GM18499 (cell line): ENCODE data around the gene COLEC11.

Experiments used
- ATAC-seq: cut with Tn5 transposase; IDR thresholded peaks from one replicate; pipeline ENCODE4 v1.9.1; 2021; ENCODE audit warnings: moderate number of reproducible peaks; ENCODE audit not compliant: insufficient read depth, unreplicated experiment

Gene COLEC11

DNA sequence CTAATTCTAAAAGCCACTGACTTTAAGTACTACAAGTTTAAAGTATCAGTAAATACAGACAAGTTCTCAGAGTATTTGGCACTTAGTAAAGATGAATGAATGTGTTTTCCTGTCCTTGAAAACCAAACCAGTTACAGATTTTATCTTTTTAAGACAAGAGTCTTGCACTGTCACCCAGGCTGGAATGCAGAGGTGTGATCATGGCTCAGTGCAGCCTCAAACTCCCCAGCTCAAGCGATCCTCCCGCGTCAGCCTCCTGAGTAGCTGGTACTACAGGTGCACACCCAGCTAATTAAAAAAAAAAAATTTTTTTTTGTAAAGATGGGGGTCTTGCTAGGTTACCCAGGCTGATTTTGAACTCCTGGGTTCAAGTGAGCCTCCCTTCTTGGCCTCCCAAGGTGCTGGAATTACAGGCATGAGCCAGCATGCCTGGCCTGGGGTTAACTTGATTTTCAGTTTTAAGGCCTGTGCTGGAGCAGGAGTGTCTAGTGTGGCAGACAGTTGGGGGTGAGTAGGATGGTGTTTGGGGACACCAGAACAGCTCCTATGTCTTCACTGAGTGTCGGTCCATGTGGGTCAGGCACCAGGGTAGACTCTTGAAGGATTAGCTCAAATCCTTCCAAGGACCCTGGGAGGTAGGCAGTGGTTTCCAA is 10.2 kb upstream of the COLEC11 start:
- ATAC-seq, result no peak

DNA sequence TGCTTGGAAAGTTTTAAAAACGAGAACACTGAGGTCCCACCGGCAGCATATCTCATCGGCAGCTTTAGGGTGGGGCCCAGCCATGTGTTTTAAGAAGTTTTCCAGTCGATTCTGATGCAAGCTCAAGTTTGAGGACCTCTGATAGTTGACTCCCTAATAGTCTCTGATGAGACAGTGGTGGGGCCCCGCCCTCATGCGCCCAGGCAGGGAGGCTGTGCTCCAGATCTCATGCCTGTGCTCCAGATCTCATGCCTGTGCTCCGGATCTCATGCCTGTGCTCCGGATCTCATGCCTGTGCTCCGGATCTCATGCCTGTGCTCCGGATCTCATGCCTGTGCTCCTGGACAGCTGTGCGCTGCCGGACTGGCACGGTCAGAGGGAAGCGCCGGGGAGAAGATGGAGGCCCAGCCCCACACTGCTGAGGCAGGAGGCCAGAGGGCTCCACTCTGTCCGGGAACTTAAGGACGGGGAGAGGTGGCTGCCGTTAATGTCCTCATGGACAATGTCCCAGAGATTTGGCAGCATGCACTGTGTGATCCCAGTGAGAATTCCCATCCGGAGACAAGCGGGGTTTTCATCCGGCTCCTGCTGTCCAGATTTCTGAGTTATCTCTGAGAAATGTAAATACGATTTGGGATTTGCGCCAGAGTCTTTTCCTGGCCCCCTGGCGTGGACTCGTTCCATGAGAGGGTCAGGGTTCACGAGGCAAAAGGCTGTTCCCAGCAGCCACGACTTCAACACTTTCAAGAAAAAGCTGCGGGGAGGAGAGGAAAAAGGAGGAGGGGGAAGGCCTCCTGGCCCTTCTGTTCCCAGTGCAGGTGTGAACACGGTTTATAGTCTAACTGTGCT is 9.4 kb upstream of the COLEC11 start:
- no peak for ATAC-seq

GRCh38 chr2:3586220-3586619 is 8.7 kb upstream of the COLEC11 start:
- no peak for ATAC-seq

DNA sequence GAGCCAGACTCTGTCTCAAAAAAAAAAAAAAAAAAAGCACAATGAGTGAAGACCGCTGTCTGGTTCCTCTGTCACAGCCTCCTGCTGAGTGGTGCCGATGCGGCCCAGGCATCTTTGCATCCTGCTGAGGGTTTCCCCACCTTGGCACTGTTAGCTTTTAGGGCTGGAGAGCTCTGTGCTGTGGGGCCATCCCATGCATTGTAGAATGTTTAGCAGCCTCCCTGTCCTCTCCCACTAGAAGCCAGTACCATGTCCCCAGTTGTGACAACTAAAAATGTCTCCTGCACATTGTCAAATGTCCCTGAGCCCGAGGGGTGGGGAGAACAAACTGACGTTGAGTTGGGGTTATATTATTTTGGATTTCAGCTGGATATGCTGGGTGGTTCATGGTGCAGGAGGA is 7.9 kb upstream of the COLEC11 start:
- ATAC-seq, result no peak

GRCh38 chr2:3587432-3587831 is 7.5 kb upstream of the COLEC11 start:
- ATAC-seq, result no peak

DNA sequence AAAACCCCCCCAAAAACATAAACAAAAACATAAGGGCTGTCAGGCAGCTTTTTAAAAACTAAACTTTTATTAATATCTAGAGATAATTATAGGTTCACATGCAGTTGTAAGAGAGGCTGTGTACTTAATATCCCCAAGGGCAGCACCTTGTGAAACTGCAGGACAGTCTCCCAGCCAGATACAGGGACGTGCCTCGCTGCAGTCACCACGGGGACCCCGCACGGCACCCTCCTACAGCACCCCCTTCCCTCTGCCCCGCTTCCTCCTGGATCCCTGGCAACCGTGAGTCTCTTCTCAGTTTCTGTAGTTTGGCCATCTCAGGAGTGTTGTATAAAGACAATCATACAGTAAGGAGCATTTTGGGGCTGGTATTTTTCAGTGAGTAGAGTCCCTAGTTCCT is 6.8 kb upstream of the COLEC11 start:
- no peak for ATAC-seq

GRCh38 chr2:3589086-3589485 is 5.8 kb upstream of the COLEC11 start:
- no peak for ATAC-seq

DNA sequence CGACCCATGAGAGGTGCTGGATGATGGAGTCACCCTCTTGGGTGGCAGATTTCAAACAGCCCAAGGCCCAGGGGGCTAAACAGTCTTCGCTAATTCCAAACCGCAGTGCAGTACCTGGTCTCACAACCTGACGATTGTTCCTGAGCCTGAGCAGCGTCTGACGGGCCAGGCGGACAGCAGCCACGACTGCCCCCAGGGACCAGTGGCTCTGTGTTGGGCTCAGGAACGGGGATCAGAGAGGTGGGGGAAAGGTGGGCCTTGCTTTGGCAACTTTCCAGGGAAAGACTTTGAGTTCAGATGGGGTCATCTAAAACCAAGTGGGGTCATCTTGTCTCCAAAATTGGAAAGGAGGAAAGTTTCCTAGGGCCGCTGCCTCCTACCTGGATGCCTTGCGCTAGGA is 492 bp downstream of the COLEC11 start:
- no peak for ATAC-seq

- ATAC-seq, result peak; percentile 77
Measured at GRCh38 chr2:3595985-3596384, 1.1 kb downstream of the COLEC11 start.

DNA sequence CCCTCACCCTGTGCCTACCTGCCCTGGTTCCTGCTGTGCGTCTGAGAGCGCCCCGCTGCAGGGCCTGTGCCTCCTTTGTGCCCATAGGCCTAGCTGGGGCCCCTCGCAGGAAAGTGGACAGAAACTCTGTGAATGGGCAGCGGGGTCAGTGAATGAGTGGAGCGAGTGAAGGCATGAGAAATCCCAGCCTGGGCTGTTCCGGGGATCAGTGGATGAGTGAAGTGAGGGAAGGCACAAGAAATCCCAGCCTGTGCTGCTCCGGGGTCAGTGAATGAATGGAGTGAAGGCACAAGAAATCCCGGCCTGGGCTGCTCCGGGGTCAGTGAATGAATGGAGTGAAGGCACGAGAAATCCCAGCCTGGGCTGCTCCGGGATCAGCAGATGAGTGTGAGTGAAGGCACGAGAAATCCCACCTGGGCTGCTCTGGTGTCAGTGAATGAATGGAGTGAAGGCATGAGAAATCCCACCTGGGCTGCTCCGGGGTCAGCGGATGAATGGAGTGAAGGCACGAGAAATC is 2.0 kb downstream of the COLEC11 start:
- ATAC-seq, result no peak

- peak; percentile 76 for ATAC-seq
Measured at GRCh38 chr2:3597567-3597966, 2.7 kb downstream of the COLEC11 start.

DNA sequence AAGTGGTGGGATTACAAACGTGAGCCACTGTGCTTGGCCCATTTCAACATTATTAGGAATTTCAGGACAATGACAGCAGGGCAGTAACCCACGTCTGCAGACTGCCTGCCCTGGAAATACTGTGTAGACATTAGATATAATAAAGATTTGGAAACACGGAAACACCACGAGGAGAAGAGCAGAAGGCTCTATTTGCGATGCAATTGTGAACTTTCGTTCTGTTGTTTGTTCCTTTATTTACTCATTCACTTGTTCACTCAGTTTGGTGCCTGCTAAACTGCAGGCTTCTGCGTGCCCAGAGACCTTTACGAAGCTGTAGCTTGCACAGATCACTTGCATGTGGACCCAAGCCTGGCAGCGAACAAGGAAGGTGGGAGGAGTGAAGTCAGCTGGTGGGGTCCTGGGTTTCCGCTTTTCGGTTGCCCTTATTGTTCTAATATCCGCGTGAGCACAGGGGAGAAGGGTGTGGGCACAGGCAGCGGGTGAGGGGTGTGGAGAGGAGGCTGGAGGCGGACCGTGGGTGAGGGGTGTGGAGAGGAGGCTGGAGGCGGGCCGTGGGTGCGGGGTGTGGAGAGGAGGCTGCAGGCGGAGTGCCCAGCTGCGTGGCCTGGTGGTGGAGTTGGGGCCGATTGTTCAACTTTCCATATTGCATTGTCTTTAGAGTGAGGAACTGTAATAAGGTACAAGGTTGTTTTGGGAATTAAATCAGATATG is 3.4 kb downstream of the COLEC11 start:
- no peak for ATAC-seq

DNA sequence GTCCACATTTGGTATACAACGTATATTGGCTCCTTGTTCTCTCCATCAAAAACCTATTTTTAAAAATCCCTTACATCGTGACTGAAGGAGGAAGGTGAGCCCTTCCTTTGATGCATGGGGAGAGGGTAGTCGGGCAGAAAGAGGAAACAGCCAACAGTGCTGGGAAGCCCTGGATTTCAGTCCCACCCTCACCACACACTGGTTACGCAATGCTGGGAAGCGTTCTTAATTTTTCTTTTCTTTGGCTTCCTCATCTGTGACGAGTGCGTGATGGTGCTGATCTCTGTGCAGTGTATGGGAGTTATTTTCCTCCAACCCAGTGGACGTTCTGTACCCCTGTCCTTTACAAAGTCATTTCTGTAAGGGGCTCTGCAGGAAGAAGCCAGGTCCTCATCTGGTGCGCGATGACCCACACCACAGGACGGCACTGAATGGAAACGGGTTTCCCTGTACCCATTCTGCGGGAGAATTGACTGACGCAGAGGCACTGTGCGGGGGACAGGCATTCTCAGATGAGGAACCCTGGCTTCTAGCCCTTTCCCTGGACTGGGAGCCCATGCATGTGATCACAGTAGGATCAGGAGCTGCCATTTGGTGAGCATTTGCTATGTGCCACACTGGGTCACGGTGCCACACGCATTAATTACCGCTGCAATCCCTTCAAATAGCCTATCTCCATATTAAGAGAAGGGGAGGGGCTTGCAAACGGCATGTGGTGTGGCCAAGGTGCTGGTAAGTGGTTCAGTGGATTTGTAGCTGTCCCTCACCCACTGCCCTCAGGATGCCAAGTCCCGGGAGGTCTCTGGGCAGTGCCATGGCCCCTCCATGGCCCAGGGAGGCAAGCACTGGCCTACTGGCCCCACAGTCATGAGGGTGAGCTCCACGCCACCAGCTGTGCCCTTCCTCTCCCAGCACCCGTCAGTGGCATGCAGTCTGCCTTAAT is 4.3 kb downstream of the COLEC11 start:
- ATAC-seq, result no peak

DNA sequence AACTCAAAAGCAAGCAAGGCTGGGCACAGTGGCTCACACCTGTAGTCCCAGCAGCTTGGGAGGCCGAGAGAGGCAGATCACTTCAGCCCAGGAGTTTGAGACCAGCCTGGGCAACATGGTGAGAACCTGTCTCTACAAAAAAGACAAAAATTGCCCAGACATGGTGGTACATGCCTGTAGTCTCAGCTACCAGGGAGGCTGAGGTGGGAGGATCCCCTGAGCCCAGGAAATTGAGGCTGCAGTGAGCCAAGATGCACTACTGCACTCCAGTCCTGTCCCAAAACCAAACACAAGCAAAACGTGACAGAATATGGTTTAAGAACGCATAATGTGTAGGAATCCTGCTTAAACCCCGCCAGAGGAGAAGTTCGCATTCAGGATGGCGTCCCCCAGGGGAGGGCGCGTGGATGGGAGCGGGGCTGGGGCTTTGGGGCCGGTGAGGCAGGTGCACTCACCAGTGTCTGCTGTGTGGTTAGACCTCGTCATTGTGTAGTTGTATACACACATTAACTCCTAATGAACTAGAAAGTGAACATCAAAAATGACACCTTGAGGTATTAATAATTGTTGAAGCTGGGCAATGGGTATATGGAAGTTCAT is 5.4 kb downstream of the COLEC11 start:
- no peak for ATAC-seq

- no peak for ATAC-seq
Measured at GRCh38 chr2:3601561-3602271, 6.8 kb downstream of the COLEC11 start.

GRCh38 chr2:3602553-3603339 is 7.8 kb downstream of the COLEC11 start:
- no peak for ATAC-seq

DNA sequence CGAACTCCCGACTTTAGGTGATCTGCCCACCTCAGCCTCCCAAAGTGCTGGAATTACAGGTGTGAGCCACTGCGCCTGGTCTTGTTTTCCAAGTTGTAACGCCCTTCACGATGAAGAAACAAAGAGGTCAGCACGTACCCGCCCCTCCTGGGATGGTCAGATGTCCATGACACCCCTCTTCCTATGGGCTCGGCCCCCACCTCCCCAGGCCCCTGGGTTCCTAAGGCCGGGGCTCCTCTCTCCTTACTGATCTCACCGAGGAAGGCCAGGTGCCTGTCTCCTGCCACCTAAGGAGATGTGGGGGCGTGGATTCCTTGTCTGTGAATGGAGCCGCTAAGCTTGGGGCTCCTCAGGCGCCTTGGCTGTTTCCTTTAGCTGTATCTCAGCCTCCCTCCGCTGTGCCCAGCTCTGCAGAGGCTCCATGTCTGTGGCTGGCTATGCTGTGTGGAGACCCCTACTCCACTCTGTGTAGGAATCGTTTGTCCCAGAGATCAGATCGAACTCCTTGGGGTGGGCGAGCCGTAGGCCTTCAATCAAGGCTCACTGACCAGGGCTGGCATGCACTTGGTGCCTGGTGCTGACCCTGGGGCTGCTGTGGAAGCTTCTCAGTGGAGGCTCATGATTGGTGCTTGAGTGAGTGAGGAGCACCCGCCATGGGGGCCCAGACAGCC is 8.8 kb downstream of the COLEC11 start:
- ATAC-seq, result no peak
